GM10248 (cell line): ENCODE measurements around the gene MCOLN1.

ENCODE experiments used
- CTCF ChIA-PET: fragments of 300-600 bp; sonication (Branson Sonifier 250); formaldehyde crosslinking; extraction: SDS; loops from one replicate; lab custom pipeline; 2021; ENCODE audit warnings: antibody characterized with exemption; lab: Yijun Ruan, JAX
- POLR2A ChIA-PET: fragments of 350-650 bp; sonication (Branson Sonifier 250); formaldehyde crosslinking; extraction: SDS; loops from one replicate; lab custom pipeline; 2020; ENCODE audit warnings: antibody characterized with exemption; lab: Yijun Ruan, JAX
- DNase-seq: peaks from one replicate; pipeline ENCODE4 v3.0.0; 2012; ENCODE audit errors: extremely low spot score
- TF ChIP-seq, protein P1 (sequence below): IDR thresholded peaks from 2 replicates; pipeline ENCODE4 v1.5.1; 2012; ENCODE audit warnings: mild to moderate bottlenecking, low read depth; ENCODE audit errors: extremely low read depth, missing control alignments, control extremely low read depth

The MCOLN1 gene

GRCh38 chr19:7541475-7541824 lies 19.0 kb downstream of the MCOLN1 start:
- DNase-seq: no peak
- ChIA-PET POLR2A (no interaction called here), CTCF (no interaction called here)
- TF ChIP-seq, protein P1, sequence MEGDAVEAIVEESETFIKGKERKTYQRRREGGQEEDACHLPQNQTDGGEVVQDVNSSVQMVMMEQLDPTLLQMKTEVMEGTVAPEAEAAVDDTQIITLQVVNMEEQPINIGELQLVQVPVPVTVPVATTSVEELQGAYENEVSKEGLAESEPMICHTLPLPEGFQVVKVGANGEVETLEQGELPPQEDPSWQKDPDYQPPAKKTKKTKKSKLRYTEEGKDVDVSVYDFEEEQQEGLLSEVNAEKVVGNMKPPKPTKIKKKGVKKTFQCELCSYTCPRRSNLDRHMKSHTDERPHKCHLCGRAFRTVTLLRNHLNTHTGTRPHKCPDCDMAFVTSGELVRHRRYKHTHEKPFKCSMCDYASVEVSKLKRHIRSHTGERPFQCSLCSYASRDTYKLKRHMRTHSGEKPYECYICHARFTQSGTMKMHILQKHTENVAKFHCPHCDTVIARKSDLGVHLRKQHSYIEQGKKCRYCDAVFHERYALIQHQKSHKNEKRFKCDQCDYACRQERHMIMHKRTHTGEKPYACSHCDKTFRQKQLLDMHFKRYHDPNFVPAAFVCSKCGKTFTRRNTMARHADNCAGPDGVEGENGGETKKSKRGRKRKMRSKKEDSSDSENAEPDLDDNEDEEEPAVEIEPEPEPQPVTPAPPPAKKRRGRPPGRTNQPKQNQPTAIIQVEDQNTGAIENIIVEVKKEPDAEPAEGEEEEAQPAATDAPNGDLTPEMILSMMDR: no peak

GRCh38 chr19:7541828-7542443 lies 19.5 kb downstream of the MCOLN1 start:
- CTCF ChIA-PET: interaction anchor here (1.4 kb wide), 1 partner anchor 19 kb away, joined by 3 read pairs; the partner anchor contains the start of gene MCOLN1
- TF ChIP-seq, protein P1: no peak
- no peak for DNase-seq
- POLR2A ChIA-PET: no interaction called here

- DNase-seq: no peak
- ChIA-PET CTCF (interaction anchor here (1.4 kb wide), 1 partner anchor 20 kb away, joined by 3 read pairs; the partner anchor contains the start of gene MCOLN1), POLR2A (no interaction called here)
- TF ChIP-seq, protein P1: no peak
Measured at GRCh38 chr19:7542556-7543348, 20.3 kb downstream of the MCOLN1 start.

- ChIA-PET CTCF (interaction anchor here (1.2 to 1.5 kb wide), 2 partner anchors 8 to 22 kb away, joined by 3 read pairs; partner anchors contain the start of gene MCOLN1), POLR2A (no interaction called here)
- DNase-seq: no peak
- TF ChIP-seq, protein P1: no peak
Measured at GRCh38 chr19:7544626-7545025, 22.2 kb downstream of the MCOLN1 start.

DNA sequence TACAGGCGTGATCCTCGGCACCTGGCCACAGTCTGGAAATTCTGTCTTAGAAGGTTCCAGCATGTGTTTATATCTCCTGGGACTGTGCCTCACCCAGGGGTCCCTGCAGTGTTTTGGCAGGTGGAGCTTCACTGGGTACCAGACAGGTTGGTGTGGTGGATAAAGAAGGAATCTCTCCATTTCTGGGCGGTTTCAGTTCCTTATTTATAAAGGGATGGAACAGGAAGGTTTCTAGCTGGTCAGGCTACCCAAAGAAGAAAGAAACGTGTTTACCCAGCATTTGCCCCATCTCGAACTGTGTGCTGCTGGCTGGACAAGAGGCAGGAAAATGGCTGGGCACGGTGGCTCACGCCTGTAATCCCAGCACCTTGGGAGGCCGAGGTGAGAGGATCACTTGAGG lies 22.9 kb downstream of the MCOLN1 start:
- no peak for DNase-seq
- POLR2A ChIA-PET: no interaction called here
- TF ChIP-seq, protein P1: no peak
- CTCF ChIA-PET: interaction anchor here (1.2 to 1.6 kb wide), 3 partner anchors 9 to 23 kb away, joined by 3 to 7 read pairs (median 3); partner anchors contain the start of gene MCOLN1

DNA sequence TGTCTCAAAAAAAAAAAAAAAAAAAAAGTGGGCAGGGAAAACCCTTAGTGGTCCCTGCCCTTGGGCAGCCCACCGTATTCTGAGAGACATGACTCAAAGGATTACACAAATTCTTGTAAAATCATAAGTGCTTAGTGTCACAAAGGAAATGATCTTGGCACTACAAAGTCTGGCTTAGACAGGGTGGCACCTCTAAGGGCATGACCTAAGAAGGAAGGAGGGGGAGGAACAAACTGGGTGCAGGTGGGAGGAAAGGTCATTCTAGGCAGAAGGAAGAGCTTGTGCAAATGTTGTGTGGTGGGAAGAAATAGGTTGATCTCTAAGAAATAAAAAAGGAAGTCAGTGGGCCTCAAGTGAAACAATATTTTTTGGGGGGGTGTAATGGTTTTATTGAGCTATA lies 23.5 kb downstream of the MCOLN1 start:
- DNase-seq: no peak
- POLR2A ChIA-PET: no interaction called here
- TF ChIP-seq, protein P1: no peak
- CTCF ChIA-PET: interaction anchor here (1.2 to 1.6 kb wide), 2 partner anchors 9 to 22 kb away, joined by 3 to 7 read pairs; no protein-coding TSS in a partner anchor
